HepG2 (cell line): ENCODE data around the gene GUCY2D. TPM values are rescaled to one million over a fixed set of nuclear protein-coding genes. Genes with fewer than 3 reads are reported as not detected.

Experiments
- ATAC-seq: fragments of 200-7000 bp; cut with Tn5 transposase; 3 replicates; pipeline ENCODE4 v1.9.1; 2020; ENCODE audit warnings: mild to moderate bottlenecking, moderate library complexity
- BruUV-seq: library from RNA; stranded (reverse); fragments of 400-500 nt; replicated peaks from 2 replicates; lab custom pipeline; 2021; lab: Mats Ljungman, UMichigan
- CTCF ChIA-PET: fragments of 300-600 bp; formaldehyde crosslinking; extraction: SDS; loops from one replicate; lab custom pipeline; 2021; ENCODE audit warnings: low total read pairs, inconsistent platforms, low intra/inter-chr PET ratio; lab: Yijun Ruan, JAX
- POLR2A ChIA-PET: fragments of 350-600 bp; sonication (Branson Sonifier 250); formaldehyde crosslinking; loops from one replicate; lab custom pipeline; 2020; ENCODE audit warnings: antibody characterized with exemption, inconsistent platforms; lab: Yijun Ruan, JAX
- DNase-seq: peaks from one replicate; pipeline ENCODE4 v3.0.0-alpha.2; 2015; ENCODE audit warnings: low spot score
- FAIRE-seq: peaks from 3 replicates; lab custom pipeline; 2011; peaks lifted over from hg19 to GRCh38; lab: Jason Lieb, UNC
- H2AFZ ChIP-seq: one replicate; pipeline ENCODE4 v1.6.1; 2011; ENCODE audit warnings: low read length, inconsistent platforms
- H3K27ac ChIP-seq: fragments of 300-600 bp; 3 replicates; pipeline ENCODE4 v1.8.0; 2011; ENCODE audit warnings: mixed run types, mild to moderate bottlenecking, mixed read lengths, low read length, inconsistent platforms; ENCODE audit not compliant: insufficient read depth; ENCODE audit errors: extremely low read length
- H3K27me3 ChIP-seq, 2 experiments: fragments of 200-600 bp in 1 of 2; 2 replicates in 1 of 2; 3 replicates in 1 of 2; pipeline versions ENCODE4 v1.6.0 to v1.8.0; 2011; ENCODE audit warnings: low read length in 2 of 2, mild to moderate bottlenecking in 2 of 2, moderate library complexity in 2 of 2, inconsistent platforms in 1 of 2; ENCODE audit not compliant: insufficient read depth in 2 of 2, control insufficient read depth in 1 of 2
- H3K36me3 ChIP-seq, 2 experiments: fragments of 200-600 bp in 1 of 2; replicated peaks in 1 of 2; 2 replicates in 1 of 2; 3 replicates in 1 of 2; pipeline versions ENCODE4 v1.5.1 to v1.8.0; 2011; ENCODE audit warnings: low read length in 2 of 2, inconsistent platforms in 1 of 2; ENCODE audit not compliant: insufficient read depth in 2 of 2, control insufficient read depth in 1 of 2
- H3K4me1 ChIP-seq: 2 replicates; pipeline ENCODE4 v1.5.1; 2012; ENCODE audit warnings: low read length, inconsistent platforms; ENCODE audit not compliant: insufficient read depth
- H3K4me2 ChIP-seq: 2 replicates; pipeline ENCODE4 v1.6.0; 2011; ENCODE audit warnings: low read depth, low read length, inconsistent platforms
- H3K4me3 ChIP-seq, 3 experiments: fragments of 200-600 bp in 1 of 3; sonication (generic), shearing (Covaris generic) in 1 of 3; replicated peaks in 1 of 3; 2 replicates each; pipeline ENCODE4 v1.5.1; 2011 to 2016; ENCODE audit warnings: low read length in 3 of 3, inconsistent platforms in 2 of 3, low read depth in 2 of 3, mild to moderate bottlenecking in 2 of 3, control low read depth in 1 of 3, mixed read lengths in 1 of 3; ENCODE audit not compliant: insufficient read depth in 1 of 3
- H3K79me2 ChIP-seq: one replicate; pipeline ENCODE4 v1.6.1; 2011; ENCODE audit warnings: low read length, inconsistent platforms; ENCODE audit not compliant: insufficient read depth
- H3K9ac ChIP-seq: 2 replicates; pipeline ENCODE4 v1.6.0; 2011; ENCODE audit warnings: mild to moderate bottlenecking, low read depth, low read length, inconsistent platforms; ENCODE audit not compliant: insufficient read depth
- H3K9me3 ChIP-seq: 2 replicates; pipeline ENCODE4 v1.5.1; 2012; ENCODE audit warnings: mild to moderate bottlenecking, low read length
- H4K20me1 ChIP-seq: 2 replicates; pipeline ENCODE4 v1.6.0; 2011; ENCODE audit warnings: inconsistent platforms, mild to moderate bottlenecking, low read length, moderate library complexity; ENCODE audit not compliant: insufficient read depth
- CENPT ChIP-seq: sonication (generic); formaldehyde crosslinking; IDR thresholded peaks from 2 replicates; pipeline ENCODE4 v1.8.0; 2022; ENCODE audit warnings: low read depth, mild to moderate bottlenecking, moderate library complexity, missing genetic modification reagents
- DMAP1 ChIP-seq: IDR thresholded peaks from 2 replicates; pipeline ENCODE4 v1.6.1; 2016
- ESRRA ChIP-seq: sonication (generic); formaldehyde crosslinking; IDR thresholded peaks from 2 replicates; pipeline ENCODE4 v1.5.1; 2020; ENCODE audit warnings: mild to moderate bottlenecking, low read depth, missing genetic modification reagents
- FIP1L1 ChIP-seq: fragments of 200-400 bp; formaldehyde crosslinking; IDR thresholded peaks from 2 replicates; pipeline ENCODE4 v1.6.1; 2018; ENCODE audit warnings: low read depth, mild to moderate bottlenecking, low read length, moderate library complexity, borderline replicate concordance; ENCODE audit not compliant: insufficient read depth
- HCFC1 ChIP-seq: fragments of 150-350 bp; IDR thresholded peaks from 2 replicates; pipeline ENCODE4 v1.6.1; 2014; ENCODE audit warnings: low read depth, low read length
- KDM2A ChIP-seq: sonication (generic); formaldehyde crosslinking; IDR thresholded peaks from 2 replicates; pipeline ENCODE4 v1.4.0; 2020; ENCODE audit warnings: low read depth, missing genetic modification reagents, borderline replicate concordance
- LCORL ChIP-seq, 2 experiments: fragments of 450-650 bp in 1 of 2; sonication (generic) in 1 of 2; formaldehyde crosslinking in 1 of 2; IDR thresholded peaks; 2 replicates each; pipeline versions ENCODE4 v1.5.0 to v1.6.1; 2017 to 2020; ENCODE audit warnings: antibody characterized with exemption in 1 of 2, missing genetic modification reagents in 1 of 2
- MAFK ChIP-seq, 2 experiments: IDR thresholded peaks in 1 of 2; conservative IDR thresholded peaks in 1 of 2; 2 replicates each; pipeline ENCODE4 v1.6.1; 2011; ENCODE audit warnings: improper control_type of control experiment in 2 of 2, low read length in 2 of 2
- MIER3 ChIP-seq: IDR thresholded peaks from 2 replicates; pipeline ENCODE4 v1.6.1; 2016; ENCODE audit warnings: missing compliant biosample characterization, borderline replicate concordance
- NFYB ChIP-seq: sonication (generic); formaldehyde crosslinking; IDR thresholded peaks from 2 replicates; pipeline ENCODE4 v1.4.0; 2020; ENCODE audit warnings: missing genetic modification reagents
- PCBP1 ChIP-seq: fragments of 200-400 bp; formaldehyde crosslinking; IDR thresholded peaks from 2 replicates; pipeline ENCODE4 v1.6.1; 2017; ENCODE audit warnings: mild to moderate bottlenecking, low read depth, low read length, borderline replicate concordance
- POLR2AphosphoS5 ChIP-seq: IDR thresholded peaks from 2 replicates; pipeline ENCODE4 v1.6.1; 2012; ENCODE audit warnings: low read depth, low read length
- SETDB1 ChIP-seq: sonication (generic); formaldehyde crosslinking; IDR thresholded peaks from 2 replicates; pipeline ENCODE4 v1.5.1; 2020; ENCODE audit warnings: missing genetic modification reagents, mild to moderate bottlenecking, borderline replicate concordance
- SRY ChIP-seq: sonication (generic); formaldehyde crosslinking; IDR thresholded peaks from 2 replicates; pipeline ENCODE4 v1.8.0; 2022; ENCODE audit warnings: mild to moderate bottlenecking, missing genetic modification reagents
- ZNF263 ChIP-seq: sonication (generic); formaldehyde crosslinking; IDR thresholded peaks from 2 replicates; pipeline ENCODE4 v1.4.0; 2020; ENCODE audit warnings: missing genetic modification reagents
- ZNF468 ChIP-seq: sonication (generic); formaldehyde crosslinking; IDR thresholded peaks from 2 replicates; pipeline ENCODE4 v1.8.0; 2022; ENCODE audit warnings: mild to moderate bottlenecking, moderate library complexity, missing genetic modification reagents
- ZNF615 ChIP-seq: sonication (generic); formaldehyde crosslinking; IDR thresholded peaks from 2 replicates; pipeline ENCODE4 v1.5.0; 2020; ENCODE audit warnings: mild to moderate bottlenecking, missing genetic modification reagents, borderline replicate concordance
- ZNF709 ChIP-seq: sonication (generic); formaldehyde crosslinking; IDR thresholded peaks from 2 replicates; pipeline ENCODE4 v1.5.0; 2020; ENCODE audit warnings: mild to moderate bottlenecking, missing genetic modification reagents
- ZNF740 ChIP-seq: sonication (generic); formaldehyde crosslinking; IDR thresholded peaks from 2 replicates; pipeline ENCODE4 v1.4.0; 2020; ENCODE audit warnings: missing genetic modification reagents
- ZNF883 ChIP-seq: sonication (generic); formaldehyde crosslinking; IDR thresholded peaks from 2 replicates; pipeline ENCODE4 v1.5.1; 2020; ENCODE audit warnings: mild to moderate bottlenecking, missing genetic modification reagents; ENCODE audit errors: not compliant biosample characterization
- WGBS: methylation state at CpG from one replicate; pipeline ENCODE4 v1.1.6; 2017; ENCODE audit warnings: low lambda C conversion rate; 5-methylcytosine and 5-hydroxymethylcytosine counted together
- in situ Hi-C: cut with HindIII; loops from 2 replicates; pipeline ENCODE4 v1.10.0; 2017; ENCODE audit warnings: low pct_unique_long_range_greater_than_20kb; ENCODE audit not compliant: extremely low pct_ligation_motif_present
- intact Hi-C: fragments of 100-400 bp; cut with micrococcal nuclease; formaldehyde crosslinking; loops from one replicate; pipeline ENCODE4 v1.10.0; 2022; ENCODE audit not compliant: unreplicated experiment
- polyA plus RNA-seq, 8 experiments: library from polyadenylated mRNA; depleted of rRNA in 3 of 8; stranded (reverse) in 7 of 8; unstranded in 1 of 8; fragments of >200 nt; fragmentation: Illumina TruSeq in 4 of 8; extraction: Trizol in 4 of 8; gene quantifications; 2 replicates each; pipeline versions ENCODE4 v1.2.1 to v1.2.3, GENCODE V29; 2011 to 2016; ENCODE audit warnings: low read depth in 4 of 8, missing spikeins in 1 of 8, mixed read lengths in 1 of 8; ENCODE audit not compliant: insufficient read depth in 1 of 8
- total RNA-seq, 5 experiments: library from RNA; depleted of rRNA; stranded (reverse); fragments of >200 nt; fragmentation: Illumina TruSeq; extraction: Trizol; gene quantifications; 2 replicates each; pipeline ENCODE4 v1.2.3, GENCODE V29; 2016; ENCODE audit warnings: low read depth in 1 of 5
- TF ChIP-seq, protein P1 (sequence below): sonication (generic); formaldehyde crosslinking; IDR thresholded peaks from 2 replicates; pipeline ENCODE4 v1.9.0; 2021; ENCODE audit warnings: missing genetic modification reagents, borderline replicate concordance

Gene GUCY2D
- total and polyA plus RNA-seq, 2 of the 13 experiments (the other 11 are each of a cell fraction or from before 2014, with no cell fraction given), result not detected

DNA sequence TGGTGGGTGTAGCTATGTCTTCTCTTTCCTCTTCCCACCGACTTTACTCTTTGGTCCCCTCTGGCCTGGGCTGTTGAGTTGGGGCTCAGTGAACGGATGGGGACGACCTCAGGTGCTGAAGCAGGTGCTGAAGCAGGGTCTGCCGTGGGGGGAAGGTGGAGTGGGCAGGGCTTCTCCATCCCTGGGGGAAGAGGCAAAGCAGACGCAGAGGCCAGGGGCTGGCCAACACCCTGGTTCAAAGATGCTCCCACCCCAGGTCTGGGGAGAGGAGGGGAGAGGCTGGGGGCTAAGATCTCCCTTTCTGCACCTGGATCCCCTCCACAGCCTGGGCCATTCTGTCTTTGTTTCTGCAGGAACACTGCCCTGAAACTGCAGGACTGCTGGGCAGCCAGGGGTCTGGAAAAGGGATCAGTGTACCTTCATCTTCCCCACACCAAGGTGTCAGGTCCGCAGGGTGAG is 62.2 kb downstream of the GUCY2D start (continued):
- TF ChIP-seq ZNF709 (CRISPR knock-in tag) (no peak), NFYB (CRISPR knock-in tag) (no peak), ESRRA (CRISPR knock-in tag) (peak; percentile 36; the same call in 1 of the 2 replicates), LCORL (IDR thresholded peaks at IDR 0.05) (no peak), LCORL (CRISPR knock-in tag; IDR thresholded peaks at IDR 0.05) (0 out of 2 replicates have a peak, but pooled peaks have one; percentile 20), KDM2A (no peak), PCBP1 (no peak), ZNF263 (CRISPR knock-in tag) (0 out of 2 replicates have a peak, but pooled peaks have one; percentile 13), DMAP1 (CRISPR knock-in tag) (no peak), FIP1L1 (no peak), MIER3 (CRISPR knock-in tag) (no peak), CENPT (CRISPR knock-in tag) (no peak)

- intact Hi-C loops, result no loop called here
- BruUV-seq, result no TSS peak
- POLR2A ChIA-PET, result no interaction called here
- Histone ChIP-seq H3K79me2 (no peaks in the 10 kb centered on the region), H3K4me1 (no peaks in the 10 kb centered on the region), H2AFZ (no peak overlapping the region), H3K27me3 (peaks cover 15 to 44% of the 10 kb centered on the region in 2 experiments), H4K20me1 (peaks cover 21% of the 10 kb centered on the region), H3K4me2 (no peak overlapping the region), H3K36me3 (no peaks in the 10 kb centered on the region), H3K27ac (no peak overlapping the region), H3K9ac (no peak overlapping the region), H3K9me3 (no peaks in the 10 kb centered on the region), H3K4me3 (no peak overlapping the region)
- WGBS, result 25% methylated on average over 8 of the region's 15 CpGs
- DNase-seq (no peak), FAIRE-seq (no peak), ATAC-seq (peak; percentile 20)
- in situ Hi-C loops, result no loop called here
- CTCF ChIA-PET, result no interaction called here
- TF ChIP-seq HCFC1 (no peak), ZNF740 (no peak), ZNF468 (CRISPR knock-in tag) (no peak), SETDB1 (CRISPR knock-in tag) (no peak), ZNF615 (CRISPR knock-in tag) (no peak), POLR2AphosphoS5 (peak; percentile 10; the same call in 1 of the 2 replicates), MAFK (conservative IDR thresholded peaks at IDR 0.05 in 1 of 2, IDR thresholded peaks at IDR 0.05 in 1 of 2; ENCODE audit: low read length in 2 of 2) (no peak), SRY (CRISPR knock-in tag) (no peak; the same call in 1 of the 2 replicates), ZNF883 (CRISPR knock-in tag) (no peak)
- TF ChIP-seq, protein P1, sequence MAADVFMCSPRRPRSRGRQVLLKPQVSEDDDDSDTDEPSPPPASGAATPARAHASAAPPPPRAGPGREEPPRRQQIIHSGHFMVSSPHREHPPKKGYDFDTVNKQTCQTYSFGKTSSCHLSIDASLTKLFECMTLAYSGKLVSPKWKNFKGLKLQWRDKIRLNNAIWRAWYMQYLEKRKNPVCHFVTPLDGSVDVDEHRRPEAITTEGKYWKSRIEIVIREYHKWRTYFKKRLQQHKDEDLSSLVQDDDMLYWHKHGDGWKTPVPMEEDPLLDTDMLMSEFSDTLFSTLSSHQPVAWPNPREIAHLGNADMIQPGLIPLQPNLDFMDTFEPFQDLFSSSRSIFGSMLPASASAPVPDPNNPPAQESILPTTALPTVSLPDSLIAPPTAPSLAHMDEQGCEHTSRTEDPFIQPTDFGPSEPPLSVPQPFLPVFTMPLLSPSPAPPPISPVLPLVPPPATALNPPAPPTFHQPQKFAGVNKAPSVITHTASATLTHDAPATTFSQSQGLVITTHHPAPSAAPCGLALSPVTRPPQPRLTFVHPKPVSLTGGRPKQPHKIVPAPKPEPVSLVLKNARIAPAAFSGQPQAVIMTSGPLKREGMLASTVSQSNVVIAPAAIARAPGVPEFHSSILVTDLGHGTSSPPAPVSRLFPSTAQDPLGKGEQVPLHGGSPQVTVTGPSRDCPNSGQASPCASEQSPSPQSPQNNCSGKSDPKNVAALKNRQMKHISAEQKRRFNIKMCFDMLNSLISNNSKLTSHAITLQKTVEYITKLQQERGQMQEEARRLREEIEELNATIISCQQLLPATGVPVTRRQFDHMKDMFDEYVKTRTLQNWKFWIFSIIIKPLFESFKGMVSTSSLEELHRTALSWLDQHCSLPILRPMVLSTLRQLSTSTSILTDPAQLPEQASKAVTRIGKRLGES (CRISPR knock-in tag), result no peak
Observed at GRCh38 chr17:8066841-8067775, 64.7 kb downstream of the GUCY2D start.
